GM12874 (cell line): Measurements from ENCODE around the gene ADCK2.

ENCODE experiments used
- TF ChIP-seq, protein P1 (sequence below): IDR thresholded peaks from 2 replicates; pipeline ENCODE4 v1.5.1; 2011; ENCODE audit warnings: low read depth, mild to moderate bottlenecking, control low read depth, low read length, moderate library complexity; ENCODE audit not compliant: insufficient read depth

ADCK2 gene

DNA sequence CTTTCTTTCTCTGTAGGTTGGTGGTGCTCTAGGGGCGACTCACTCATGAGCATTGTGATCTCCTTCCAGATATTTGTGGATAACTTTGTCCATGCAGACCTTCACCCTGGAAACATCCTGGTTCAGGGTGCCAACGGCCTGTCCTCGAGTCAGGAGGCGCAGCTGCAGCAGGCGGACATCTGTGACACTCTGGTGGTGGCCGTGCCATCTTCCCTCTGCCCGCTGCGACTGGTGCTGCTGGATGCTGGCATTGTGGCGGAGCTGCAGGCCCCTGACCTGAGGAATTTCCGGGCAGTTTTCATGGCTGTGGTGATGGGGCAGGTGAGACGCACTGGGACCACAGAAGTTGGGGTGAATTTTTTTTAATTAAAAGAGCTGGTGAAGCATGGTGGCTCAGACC, 14.2 kb downstream of the ADCK2 start:
- TF ChIP-seq, protein P1, sequence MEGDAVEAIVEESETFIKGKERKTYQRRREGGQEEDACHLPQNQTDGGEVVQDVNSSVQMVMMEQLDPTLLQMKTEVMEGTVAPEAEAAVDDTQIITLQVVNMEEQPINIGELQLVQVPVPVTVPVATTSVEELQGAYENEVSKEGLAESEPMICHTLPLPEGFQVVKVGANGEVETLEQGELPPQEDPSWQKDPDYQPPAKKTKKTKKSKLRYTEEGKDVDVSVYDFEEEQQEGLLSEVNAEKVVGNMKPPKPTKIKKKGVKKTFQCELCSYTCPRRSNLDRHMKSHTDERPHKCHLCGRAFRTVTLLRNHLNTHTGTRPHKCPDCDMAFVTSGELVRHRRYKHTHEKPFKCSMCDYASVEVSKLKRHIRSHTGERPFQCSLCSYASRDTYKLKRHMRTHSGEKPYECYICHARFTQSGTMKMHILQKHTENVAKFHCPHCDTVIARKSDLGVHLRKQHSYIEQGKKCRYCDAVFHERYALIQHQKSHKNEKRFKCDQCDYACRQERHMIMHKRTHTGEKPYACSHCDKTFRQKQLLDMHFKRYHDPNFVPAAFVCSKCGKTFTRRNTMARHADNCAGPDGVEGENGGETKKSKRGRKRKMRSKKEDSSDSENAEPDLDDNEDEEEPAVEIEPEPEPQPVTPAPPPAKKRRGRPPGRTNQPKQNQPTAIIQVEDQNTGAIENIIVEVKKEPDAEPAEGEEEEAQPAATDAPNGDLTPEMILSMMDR = no peak

DNA sequence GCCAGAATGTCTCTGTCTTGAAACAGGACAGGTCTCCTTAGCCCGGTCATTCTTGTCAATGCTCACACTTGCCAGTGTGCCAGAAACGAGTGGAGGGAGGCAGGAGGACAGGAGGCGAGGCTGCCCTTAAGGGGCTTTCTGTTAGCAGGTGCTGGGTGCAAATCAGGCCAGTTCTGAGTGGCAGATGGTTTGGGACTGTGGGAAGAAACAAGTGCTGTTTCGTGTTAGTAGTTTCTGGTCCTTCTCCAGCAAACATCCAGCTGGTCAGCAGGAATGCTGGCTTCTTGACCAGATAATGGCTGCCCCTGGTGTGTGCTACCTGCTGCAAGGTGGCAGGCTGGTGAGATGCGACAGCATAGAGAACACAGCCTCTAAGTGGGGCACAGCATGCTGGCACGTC, 15.6 kb downstream of the ADCK2 start:
- TF ChIP-seq, protein P1 = no peak

DNA sequence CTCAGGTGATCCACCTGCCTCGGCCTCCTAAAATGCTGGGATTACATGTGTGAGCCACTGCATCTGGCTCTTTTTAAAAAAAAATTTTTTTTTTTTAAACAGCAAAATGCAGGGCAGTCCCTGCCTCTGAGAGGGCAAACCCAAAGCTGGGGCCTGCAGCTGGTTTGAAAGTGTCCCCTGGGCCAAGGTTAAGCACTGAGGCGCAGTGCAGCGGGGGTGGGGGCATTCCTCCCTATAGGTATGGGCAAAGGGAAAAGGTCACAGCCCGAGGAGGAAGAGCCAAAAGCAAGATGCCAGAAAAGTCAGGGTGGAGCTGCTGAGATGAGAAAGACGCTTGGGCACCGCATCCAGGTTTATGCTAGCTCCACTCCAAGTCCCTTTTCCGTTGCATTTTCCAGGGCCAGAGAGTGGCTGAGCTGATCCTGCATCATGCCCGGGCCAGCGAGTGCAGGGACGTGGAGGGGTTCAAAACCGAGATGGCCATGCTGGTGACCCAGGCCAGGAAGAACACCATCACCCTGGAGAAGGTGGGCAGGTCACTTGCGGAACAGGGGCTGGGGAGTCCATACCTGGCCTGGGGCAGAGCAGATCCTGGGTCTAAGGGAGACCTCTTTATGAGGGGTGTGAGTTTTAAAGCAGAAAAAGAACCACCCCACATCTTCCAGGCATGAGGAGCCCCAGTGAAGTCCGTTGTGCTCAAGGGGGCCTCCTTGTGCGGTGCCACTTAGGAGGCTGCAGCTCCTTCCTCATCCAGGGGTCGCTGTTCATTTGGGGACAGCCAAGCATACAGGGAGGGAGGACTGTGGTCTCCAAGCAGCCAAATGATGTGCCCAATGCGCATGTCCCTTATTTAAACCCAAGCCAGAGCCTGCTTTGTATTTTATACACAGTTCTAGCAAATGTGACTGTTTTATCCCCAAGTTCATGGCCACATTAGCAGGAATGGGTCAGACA, 16.7 kb downstream of the ADCK2 start:
- TF ChIP-seq, protein P1 = no peak

DNA sequence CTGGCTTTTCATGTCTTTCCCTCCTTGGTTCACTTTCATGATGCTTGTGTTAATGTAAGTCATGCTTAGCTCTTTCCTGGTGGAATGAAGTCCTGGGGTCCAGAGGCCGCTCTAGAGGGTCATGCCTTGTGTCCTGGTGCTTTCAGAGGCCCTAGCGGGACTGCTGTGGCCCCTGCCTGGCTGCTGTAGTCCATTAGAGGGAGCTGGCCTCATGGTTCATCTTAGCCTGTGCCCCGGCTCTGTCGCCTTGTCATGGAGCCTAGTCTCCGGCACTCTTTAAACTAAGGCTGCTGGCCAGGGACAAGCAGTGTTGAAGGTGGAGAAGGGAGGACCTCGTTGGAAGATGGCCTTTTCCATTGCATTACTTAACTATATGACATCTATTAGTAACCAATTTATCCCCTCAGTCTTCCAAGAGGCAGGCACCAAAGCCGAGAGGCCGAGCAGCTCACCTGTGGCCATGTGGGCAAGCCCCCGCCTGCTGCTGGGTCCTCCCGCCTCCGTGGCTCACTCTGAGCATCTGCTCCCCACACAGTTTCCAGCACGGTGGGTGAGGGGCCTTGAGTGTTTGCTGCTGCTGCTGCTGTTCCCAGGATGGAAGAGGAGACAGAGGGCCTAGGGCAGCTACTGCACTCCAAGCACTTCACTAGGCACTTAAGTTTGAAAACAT, 18.8 kb downstream of the ADCK2 start:
- TF ChIP-seq, protein P1 = no peak

DNA sequence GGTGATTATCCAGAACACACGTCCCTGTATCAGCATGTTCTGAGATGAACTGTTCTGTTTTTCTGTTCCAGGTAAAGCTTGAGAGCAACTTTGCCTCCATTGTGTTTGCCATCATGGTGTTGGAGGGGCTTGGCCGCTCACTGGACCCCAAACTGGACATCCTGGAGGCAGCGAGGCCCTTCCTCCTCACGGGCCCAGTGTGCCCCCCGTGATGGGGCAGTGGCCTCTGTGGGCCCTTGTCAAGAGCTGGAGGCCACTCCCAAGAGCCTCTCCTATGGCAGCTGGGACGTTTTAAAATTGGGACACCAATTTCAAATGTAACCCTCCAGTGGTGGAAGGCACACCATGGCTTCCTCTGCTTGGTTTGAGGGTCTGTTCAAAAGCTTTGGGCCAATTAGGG, 21.8 kb downstream of the ADCK2 start:
- TF ChIP-seq, protein P1 = no peak

DNA sequence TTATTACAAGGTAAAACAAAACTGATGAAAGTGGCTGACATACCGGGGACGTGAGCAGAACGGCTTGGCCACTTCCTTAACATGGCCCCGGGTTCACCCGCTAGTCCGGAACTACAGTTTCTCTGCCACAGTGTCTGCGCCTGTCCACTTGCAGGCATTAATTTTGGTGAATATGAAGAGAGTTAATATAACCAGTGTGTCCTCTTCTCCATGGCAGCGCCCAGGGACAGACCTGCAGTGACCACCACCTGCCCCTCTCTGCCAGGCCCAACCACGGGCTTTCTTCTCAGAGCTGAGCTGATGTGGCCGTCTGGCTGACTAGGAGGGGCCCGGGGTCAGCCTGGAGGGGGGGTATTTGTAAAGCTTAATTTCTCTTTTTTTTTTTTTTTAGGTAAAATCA, 22.6 kb downstream of the ADCK2 start:
- TF ChIP-seq, protein P1 = no peak

DNA sequence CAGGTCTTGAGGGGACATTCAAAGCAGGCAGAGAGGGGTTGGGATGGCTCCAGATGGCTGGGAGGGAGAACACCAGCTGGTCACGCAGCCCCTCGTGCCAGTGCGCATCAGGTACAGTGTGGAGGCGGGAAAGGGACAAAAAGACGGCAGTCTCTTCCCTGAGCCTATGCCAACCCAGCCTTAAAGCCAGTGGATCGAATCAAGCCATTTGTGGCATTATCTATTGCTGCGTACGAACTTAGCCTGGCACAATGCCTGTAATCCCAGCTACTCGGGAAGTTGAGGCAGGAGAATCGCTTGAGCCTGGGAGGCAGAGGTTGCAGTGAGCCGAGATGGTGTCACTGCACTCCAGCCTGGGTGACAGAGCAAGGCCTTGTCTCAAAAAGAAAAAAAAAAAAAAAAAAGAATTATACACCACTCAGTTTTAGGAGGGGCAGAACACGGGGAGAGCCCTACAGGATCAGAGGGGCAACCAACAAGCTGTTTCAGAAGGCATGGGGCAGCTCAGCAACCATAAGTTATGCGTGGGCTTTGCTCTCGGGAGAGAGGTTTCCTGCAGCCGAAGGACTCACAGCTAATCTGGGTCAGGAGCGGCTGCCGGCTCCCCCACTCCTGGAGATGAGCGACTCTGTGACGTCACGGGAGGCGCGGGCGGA, 23.4 kb downstream of the ADCK2 start:
- TF ChIP-seq, protein P1 = no peak
